ENCODE data around the gene FBLN7. TPM values are rescaled to one million over a fixed set of nuclear protein-coding genes. Genes with fewer than 3 reads are reported as not detected.

FBLN7 gene
- total RNA-seq, 1 donor from 2014 or later = 9.3 TPM

- Mint-ChIP-seq H3K4me1 (ENCODE audit: low read depth) (peaks cover 5% of the 10 kb centered on the region), H3K27ac (no peak overlapping the region), H3K9me3 (ENCODE audit: low read depth) (no peaks in the 10 kb centered on the region), H3K4me3 (ENCODE audit: low read depth) (no peak overlapping the region), H3K36me3 (ENCODE audit: insufficient read depth) (peaks cover 3% of the 10 kb centered on the region), H3K27me3 (no peaks in the 10 kb centered on the region)
- TF ChIP-seq, protein P1, sequence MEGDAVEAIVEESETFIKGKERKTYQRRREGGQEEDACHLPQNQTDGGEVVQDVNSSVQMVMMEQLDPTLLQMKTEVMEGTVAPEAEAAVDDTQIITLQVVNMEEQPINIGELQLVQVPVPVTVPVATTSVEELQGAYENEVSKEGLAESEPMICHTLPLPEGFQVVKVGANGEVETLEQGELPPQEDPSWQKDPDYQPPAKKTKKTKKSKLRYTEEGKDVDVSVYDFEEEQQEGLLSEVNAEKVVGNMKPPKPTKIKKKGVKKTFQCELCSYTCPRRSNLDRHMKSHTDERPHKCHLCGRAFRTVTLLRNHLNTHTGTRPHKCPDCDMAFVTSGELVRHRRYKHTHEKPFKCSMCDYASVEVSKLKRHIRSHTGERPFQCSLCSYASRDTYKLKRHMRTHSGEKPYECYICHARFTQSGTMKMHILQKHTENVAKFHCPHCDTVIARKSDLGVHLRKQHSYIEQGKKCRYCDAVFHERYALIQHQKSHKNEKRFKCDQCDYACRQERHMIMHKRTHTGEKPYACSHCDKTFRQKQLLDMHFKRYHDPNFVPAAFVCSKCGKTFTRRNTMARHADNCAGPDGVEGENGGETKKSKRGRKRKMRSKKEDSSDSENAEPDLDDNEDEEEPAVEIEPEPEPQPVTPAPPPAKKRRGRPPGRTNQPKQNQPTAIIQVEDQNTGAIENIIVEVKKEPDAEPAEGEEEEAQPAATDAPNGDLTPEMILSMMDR (IDR thresholded peaks at IDR 0.05; ENCODE audit: unreplicated experiment) = no peak
- no peak for DNase-seq (ENCODE audit: low spot score, unreplicated experiment)
Measured at GRCh38 chr2:112170495-112170894, 32.3 kb downstream of the FBLN7 start.

DNA sequence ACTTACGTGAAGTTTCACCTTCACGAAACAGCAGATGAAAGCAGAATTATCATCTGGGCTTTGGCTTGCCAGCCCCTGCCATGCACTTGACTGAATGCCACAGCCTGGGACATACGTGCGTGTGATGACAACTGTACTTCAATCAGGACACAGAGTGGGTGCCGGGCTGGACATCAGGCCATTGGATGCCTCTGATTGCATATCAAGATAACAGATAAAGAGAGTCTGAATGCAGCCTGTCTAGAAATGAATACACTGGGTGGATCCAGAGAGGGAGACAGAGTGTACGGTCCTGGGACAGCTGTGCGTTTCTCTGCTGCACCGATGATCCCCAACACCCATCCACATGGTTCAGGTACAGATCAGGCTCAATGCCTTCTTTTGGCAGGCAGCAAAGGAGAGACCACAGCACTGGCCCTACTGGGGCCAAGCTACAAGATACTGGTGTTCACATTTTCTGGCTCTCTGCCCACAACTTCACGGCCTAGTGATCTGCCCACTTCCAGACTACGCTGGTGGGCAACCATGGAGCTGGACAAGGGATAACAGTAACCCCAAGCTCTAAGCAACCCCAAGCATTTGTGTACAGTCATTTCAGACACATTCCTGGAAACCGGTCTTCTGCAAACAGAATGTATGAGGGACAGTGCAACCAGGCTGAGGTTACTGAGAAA is 35.6 kb downstream of the FBLN7 start:
- Mint-ChIP-seq H3K4me1 (ENCODE audit: low read depth) (no peaks in the 10 kb centered on the region), H3K27ac (no peak overlapping the region), H3K27me3 (no peaks in the 10 kb centered on the region), H3K4me3 (ENCODE audit: low read depth) (no peak overlapping the region), H3K36me3 (ENCODE audit: insufficient read depth) (peaks cover 10% of the 10 kb centered on the region), H3K9me3 (ENCODE audit: low read depth) (peaks cover 4% of the 10 kb centered on the region)
- TF ChIP-seq, protein P1 (IDR thresholded peaks at IDR 0.05; ENCODE audit: unreplicated experiment) = no peak
- DNase-seq (ENCODE audit: low spot score, unreplicated experiment) = no peak

DNA sequence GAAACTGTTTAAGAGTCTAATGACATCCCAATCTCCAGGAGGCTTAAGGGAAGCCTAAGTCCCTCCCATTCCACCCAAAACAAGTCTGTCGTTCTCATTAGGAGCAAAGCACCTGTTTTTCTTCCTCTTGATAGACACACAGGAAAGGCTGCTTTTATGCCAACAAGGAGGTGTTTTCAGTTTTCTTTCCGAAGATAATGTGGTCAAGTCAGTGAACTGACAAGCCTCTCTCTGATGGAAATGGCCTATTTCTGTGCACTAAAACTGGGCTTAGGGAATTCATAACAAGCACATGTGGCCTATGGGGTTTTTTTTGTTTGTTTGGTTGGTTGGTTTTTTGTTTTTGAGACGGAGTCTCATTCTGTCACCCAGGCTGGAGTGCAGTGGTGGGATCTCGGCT is 36.2 kb downstream of the FBLN7 start:
- H3K36me3 Mint-ChIP-seq (ENCODE audit: insufficient read depth) = peaks cover 15% of the 10 kb centered on the region

GRCh38 chr2:112175333-112175732 is 37.1 kb downstream of the FBLN7 start:
- peaks cover 4% of the 10 kb centered on the region for H3K27me3 Mint-ChIP-seq
- peaks cover 18% of the 10 kb centered on the region for H3K9me3 Mint-ChIP-seq (ENCODE audit: low read depth)
- H3K4me3 Mint-ChIP-seq (ENCODE audit: low read depth) = no peak overlapping the region
- TF ChIP-seq, protein P1 (IDR thresholded peaks at IDR 0.05; ENCODE audit: unreplicated experiment) = no peak
- H3K36me3 Mint-ChIP-seq (ENCODE audit: insufficient read depth) = peaks cover 13% of the 10 kb centered on the region
- H3K27ac Mint-ChIP-seq = no peak overlapping the region
- H3K4me1 Mint-ChIP-seq (ENCODE audit: low read depth) = no peaks in the 10 kb centered on the region
- no peak for DNase-seq (ENCODE audit: low spot score, unreplicated experiment)

More for the DNA sequence above, 36.2 kb downstream of the FBLN7 start:
- DNase-seq (ENCODE audit: low spot score, unreplicated experiment) = no peak
- TF ChIP-seq, protein P1 (IDR thresholded peaks at IDR 0.05; ENCODE audit: unreplicated experiment) = no peak
- Mint-ChIP-seq H3K4me3 (ENCODE audit: low read depth) (no peak overlapping the region), H3K4me1 (ENCODE audit: low read depth) (no peaks in the 10 kb centered on the region), H3K27ac (no peak overlapping the region), H3K27me3 (no peaks in the 10 kb centered on the region), H3K9me3 (ENCODE audit: low read depth) (peaks cover 10% of the 10 kb centered on the region)

GRCh38 chr2:112175958-112176573 is 37.9 kb downstream of the FBLN7 start:
- DNase-seq (ENCODE audit: low spot score, unreplicated experiment) = no peak
- Mint-ChIP-seq H3K4me3 (ENCODE audit: low read depth) (no peak overlapping the region), H3K27ac (no peak overlapping the region), H3K36me3 (ENCODE audit: insufficient read depth) (peaks cover 13% of the 10 kb centered on the region), H3K27me3 (peaks cover 5% of the 10 kb centered on the region), H3K9me3 (ENCODE audit: low read depth) (peaks cover 18% of the 10 kb centered on the region), H3K4me1 (ENCODE audit: low read depth) (no peaks in the 10 kb centered on the region)
- TF ChIP-seq, protein P1 (IDR thresholded peaks at IDR 0.05; ENCODE audit: unreplicated experiment) = no peak
